ENCODE results near the gene FAH. TPM values are rescaled to one million over a fixed set of nuclear protein-coding genes. Genes with fewer than 3 reads are reported as not detected.

The FAH gene
- total RNA-seq, 4 donors from 2014 or later = 11.1 to 15.0 (median 14.0) TPM

- Histone ChIP-seq H3K4me1 (no peaks in the 10 kb centered on the region), H3K9me3 (no peaks in the 10 kb centered on the region), H3K4me3 (no peak overlapping the region), H3K36me3 (peaks cover 9 to 22% (median 15%) of the 10 kb centered on the region in 4 donors), H3K27me3 (no peaks in the 10 kb centered on the region), H3K27ac (replicated peaks in 1 of 4) (no peak overlapping the region)
- WGBS = 93% methylated on average over 2 of the region's 2 CpGs
- intact Hi-C loops (cut with DNase I) = no loop called here
- no peak for DNase-seq (ENCODE audit: extremely low spot score)
- TF ChIP-seq CTCF (IDR thresholded peaks at IDR 0.05) = no peak
- TF ChIP-seq POLR2A (IDR thresholded peaks at IDR 0.05; ENCODE audit: low read depth) = no peak
- TF ChIP-seq POLR2AphosphoS5 (IDR thresholded peaks at IDR 0.05) = no peak
- no peak for TF ChIP-seq EP300 (IDR thresholded peaks at IDR 0.05)
Observed at GRCh38 chr15:80191198-80191597, 38.4 kb downstream of the FAH start.

DNA sequence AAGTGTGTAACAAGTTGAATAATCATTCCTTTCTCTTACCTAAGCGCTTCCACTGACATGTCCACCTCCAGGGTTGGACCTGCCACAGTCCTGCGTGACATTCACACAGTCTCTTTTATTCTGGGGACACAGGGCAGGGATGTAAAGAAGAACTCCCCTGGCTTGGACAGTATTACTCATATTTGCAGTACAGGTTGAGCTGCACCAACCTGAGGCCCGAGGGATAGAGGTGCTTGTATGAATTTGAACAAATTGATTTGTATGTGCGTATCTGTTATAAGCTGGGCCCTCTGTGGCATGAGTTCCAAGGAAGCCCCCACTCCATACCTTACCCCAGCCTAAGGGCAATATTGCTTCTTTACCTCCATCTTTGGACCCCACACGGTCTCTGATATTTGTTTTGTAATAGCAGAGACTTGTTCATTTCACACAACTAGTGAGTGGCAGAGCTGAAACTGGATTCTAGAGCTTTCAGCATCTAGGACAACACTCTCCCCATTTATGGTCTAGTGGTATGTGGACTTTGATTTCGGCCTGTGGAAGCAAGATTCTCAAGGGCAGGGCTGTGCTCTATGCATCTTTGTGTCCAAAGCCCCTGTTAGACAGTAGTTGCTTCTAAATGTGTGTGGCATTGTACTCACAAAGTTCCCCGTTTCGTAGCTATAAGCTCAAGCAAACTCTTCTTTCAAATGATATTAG, 39.2 kb downstream of the FAH start:
- WGBS = 96% methylated on average over 8 of the region's 8 CpGs
- Histone ChIP-seq H3K27ac (replicated peaks in 1 of 4) (no peak overlapping the region), H3K36me3 (peaks cover under 1 to 14% (median 7%) of the 10 kb centered on the region in 4 donors), H3K9me3 (no peaks in the 10 kb centered on the region), H3K4me3 (no peak overlapping the region), H3K27me3 (no peaks in the 10 kb centered on the region), H3K4me1 (no peaks in the 10 kb centered on the region)
- no peak for DNase-seq (ENCODE audit: extremely low spot score)
- no peak for TF ChIP-seq POLR2AphosphoS5 (IDR thresholded peaks at IDR 0.05)
- no peak for TF ChIP-seq CTCF (IDR thresholded peaks at IDR 0.05)
- no peak for TF ChIP-seq POLR2A (IDR thresholded peaks at IDR 0.05; ENCODE audit: low read depth)
- TF ChIP-seq EP300 (IDR thresholded peaks at IDR 0.05) = no peak
- intact Hi-C loops (cut with DNase I) = no loop called here

GRCh38 chr15:80194186-80194585, 41.4 kb downstream of the FAH start:
- H3K4me3 ChIP-seq = no peak overlapping the region
- no peak for TF ChIP-seq POLR2AphosphoS5 (IDR thresholded peaks at IDR 0.05)
- no peak for TF ChIP-seq CTCF (IDR thresholded peaks at IDR 0.05)
- TF ChIP-seq POLR2A (IDR thresholded peaks at IDR 0.05; ENCODE audit: low read depth) = no peak
- TF ChIP-seq EP300 (IDR thresholded peaks at IDR 0.05) = no peak
- no peak overlapping the region for H3K27ac ChIP-seq (replicated peaks in 1 of 4)
- 100% methylated on average over 1 of the region's 1 CpG for WGBS
- no peaks in the 10 kb centered on the region for H3K4me1 ChIP-seq
- no peaks in the 10 kb centered on the region for H3K36me3 ChIP-seq
- H3K9me3 ChIP-seq = no peaks in the 10 kb centered on the region
- DNase-seq (ENCODE audit: extremely low spot score) = no peak
- H3K27me3 ChIP-seq = peaks cover 0 to under 1% (median 0%) of the 10 kb centered on the region in 4 donors
- intact Hi-C loops (cut with DNase I) = no loop called here

DNA sequence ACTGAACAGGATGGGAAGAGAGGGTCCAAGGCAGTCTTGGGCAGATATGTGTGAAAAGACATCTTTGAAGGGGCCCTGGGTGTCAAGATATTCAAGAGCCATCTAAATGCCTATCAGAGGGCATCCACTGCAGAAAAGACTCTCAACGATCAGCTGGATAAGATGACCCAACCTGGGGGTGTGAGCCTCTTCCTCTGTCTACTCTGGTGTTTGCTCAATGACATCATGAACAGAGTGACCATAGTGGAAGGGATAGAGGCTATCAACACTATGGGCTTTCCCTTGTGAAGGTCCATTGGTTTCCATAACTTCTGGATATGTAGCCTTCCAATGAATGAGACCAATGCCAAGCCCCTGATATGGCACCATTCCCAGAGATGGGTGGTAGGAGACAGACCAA, 42.1 kb downstream of the FAH start:
- Histone ChIP-seq H3K27me3 (peaks cover 0 to 8% (median 0%) of the 10 kb centered on the region in 4 donors), H3K4me3 (no peak overlapping the region), H3K4me1 (no peaks in the 10 kb centered on the region), H3K36me3 (no peaks in the 10 kb centered on the region), H3K27ac (replicated peaks in 1 of 4) (no peak overlapping the region), H3K9me3 (no peaks in the 10 kb centered on the region)
- no peak for TF ChIP-seq POLR2AphosphoS5 (IDR thresholded peaks at IDR 0.05)
- WGBS = 92% methylated on average over 1 of the region's 1 CpG
- no peak for DNase-seq (ENCODE audit: extremely low spot score)
- intact Hi-C loops (cut with DNase I) = no loop called here

- H3K27ac ChIP-seq (replicated peaks in 1 of 4) = no peak overlapping the region
- no peak overlapping the region for H3K4me3 ChIP-seq
- no peaks in the 10 kb centered on the region for H3K9me3 ChIP-seq
- DNase-seq (ENCODE audit: extremely low spot score) = no peak
- H3K4me1 ChIP-seq = no peaks in the 10 kb centered on the region
- TF ChIP-seq CTCF (IDR thresholded peaks at IDR 0.05) (no peak), EP300 (IDR thresholded peaks at IDR 0.05) (no peak), POLR2AphosphoS5 (IDR thresholded peaks at IDR 0.05) (no peak), POLR2A (IDR thresholded peaks at IDR 0.05; ENCODE audit: low read depth) (no peak)
- peaks cover 0 to 26% (median 0%) of the 10 kb centered on the region in 4 donors for H3K27me3 ChIP-seq
- intact Hi-C loops (cut with DNase I) = no loop called here
- WGBS = 48% methylated on average over 2 of the region's 2 CpGs
- no peaks in the 10 kb centered on the region for H3K36me3 ChIP-seq
Observed at GRCh38 chr15:80199366-80199765, 46.6 kb downstream of the FAH start.
